Measurements from ENCODE around the gene PNPT1. TPM values are rescaled to one million over a fixed set of nuclear protein-coding genes. Genes with fewer than 3 reads are reported as not detected.
A peak's percentile ranks its signal among the peaks of the same experiment; 100 is the strongest.

Gene PNPT1
- polyA plus RNA-seq, 1 experiment = 9.4 TPM

- POLR2A ChIA-PET = no interaction called here
- no peak overlapping the region for H3K4me3 ChIP-seq (ENCODE audit: low read depth, low read length)
- CTCF ChIA-PET = interaction anchor here (0.7 kb wide), 1 partner anchor 938 kb away, joined by 3 read pairs; no protein-coding TSS in a partner anchor
- no peak for TF ChIP-seq CTCF (IDR thresholded peaks at IDR 0.05; ENCODE audit: insufficient read depth, low read depth, low read length)
- no peaks in the 10 kb centered on the region for H3K27me3 ChIP-seq (ENCODE audit: control insufficient read depth, insufficient read depth, low read length)
- DNase-seq (ENCODE audit: low read depth) = no peak
- H3K36me3 ChIP-seq (ENCODE audit: control insufficient read depth, insufficient read depth, low read length) = no peaks in the 10 kb centered on the region; the same call in 1 of the 2 replicates
These were observed 64.7 kb downstream of the PNPT1 start for GRCh38 chr2:55628931-55629330.

DNA sequence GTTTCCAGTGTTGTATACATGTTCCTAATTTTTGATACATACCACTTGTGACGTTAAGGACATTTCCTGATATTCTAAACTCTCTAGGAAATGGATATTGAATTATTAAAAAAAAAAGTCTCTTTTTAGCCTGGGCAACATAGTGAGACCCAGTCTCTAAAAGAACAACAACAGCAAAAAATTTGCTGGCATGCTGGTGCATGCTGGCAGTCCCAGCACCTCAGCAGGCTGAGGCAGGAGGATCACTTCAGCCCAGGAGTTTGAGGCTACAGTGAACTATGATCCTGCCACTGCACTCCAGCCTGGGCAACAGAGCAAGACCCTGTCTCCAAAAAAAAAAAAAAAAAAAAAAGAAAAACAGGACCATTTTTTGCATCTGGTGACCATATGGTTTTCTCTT lies 65.7 kb downstream of the PNPT1 start:
- DNase-seq (ENCODE audit: low read depth) = no peak
- no peak for TF ChIP-seq CTCF (IDR thresholded peaks at IDR 0.05; ENCODE audit: insufficient read depth, low read depth, low read length)
- POLR2A ChIA-PET = no interaction called here
- Histone ChIP-seq H3K36me3 (ENCODE audit: control insufficient read depth, insufficient read depth, low read length) (no peaks in the 10 kb centered on the region; the same call in 1 of the 2 replicates), H3K4me3 (ENCODE audit: low read depth, low read length) (no peak overlapping the region), H3K27me3 (ENCODE audit: control insufficient read depth, insufficient read depth, low read length) (no peaks in the 10 kb centered on the region)
- CTCF ChIA-PET = no interaction called here

DNA sequence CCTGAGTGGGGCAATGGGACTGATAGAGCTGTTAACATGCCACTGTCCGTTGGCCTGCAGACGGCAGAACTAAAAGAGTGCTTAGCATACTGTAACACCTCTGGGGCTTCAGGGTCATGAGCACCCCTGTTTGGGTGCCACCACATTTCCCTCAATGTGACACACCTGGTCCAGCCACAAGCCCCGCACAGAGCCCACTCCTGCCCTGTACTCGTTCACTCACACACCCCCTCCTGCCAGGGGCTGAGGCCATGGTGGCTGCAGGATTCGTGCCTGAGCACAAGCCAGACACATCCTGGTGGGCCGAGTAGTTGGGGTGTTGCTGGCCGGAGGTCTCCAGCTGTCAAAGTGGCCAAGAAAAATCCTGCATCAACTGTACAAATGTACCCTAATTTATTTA lies 71.8 kb downstream of the PNPT1 start:
- Histone ChIP-seq H3K27me3 (ENCODE audit: control insufficient read depth, insufficient read depth, low read length) (no peaks in the 10 kb centered on the region), H3K4me3 (ENCODE audit: low read depth, low read length) (no peak overlapping the region), H3K36me3 (ENCODE audit: control insufficient read depth, insufficient read depth, low read length) (no peaks in the 10 kb centered on the region; the same call in 1 of the 2 replicates)
- DNase-seq (ENCODE audit: low read depth) = no peak
- no peak for TF ChIP-seq CTCF (IDR thresholded peaks at IDR 0.05; ENCODE audit: insufficient read depth, low read depth, low read length)
- ChIA-PET POLR2A (no interaction called here), CTCF (interaction anchor here (0.8 to 1.0 kb wide), 2 partner anchors 32 to 53 kb away, joined by 3 read pairs; no protein-coding TSS in a partner anchor)

GRCh38 chr2:55620123-55620779 lies 73.4 kb downstream of the PNPT1 start:
- no peak for DNase-seq (ENCODE audit: low read depth)
- TF ChIP-seq CTCF (IDR thresholded peaks at IDR 0.05; ENCODE audit: insufficient read depth, low read depth, low read length) = peak; percentile 38; the same call in 1 of the 2 replicates
- H3K4me3 ChIP-seq (ENCODE audit: low read depth, low read length) = no peak overlapping the region
- no peaks in the 10 kb centered on the region for H3K27me3 ChIP-seq (ENCODE audit: control insufficient read depth, insufficient read depth, low read length)
- H3K36me3 ChIP-seq (ENCODE audit: control insufficient read depth, insufficient read depth, low read length) = no peaks in the 10 kb centered on the region; the same call in 1 of the 2 replicates
- POLR2A ChIA-PET = no interaction called here
- CTCF ChIA-PET = no interaction called here

DNA sequence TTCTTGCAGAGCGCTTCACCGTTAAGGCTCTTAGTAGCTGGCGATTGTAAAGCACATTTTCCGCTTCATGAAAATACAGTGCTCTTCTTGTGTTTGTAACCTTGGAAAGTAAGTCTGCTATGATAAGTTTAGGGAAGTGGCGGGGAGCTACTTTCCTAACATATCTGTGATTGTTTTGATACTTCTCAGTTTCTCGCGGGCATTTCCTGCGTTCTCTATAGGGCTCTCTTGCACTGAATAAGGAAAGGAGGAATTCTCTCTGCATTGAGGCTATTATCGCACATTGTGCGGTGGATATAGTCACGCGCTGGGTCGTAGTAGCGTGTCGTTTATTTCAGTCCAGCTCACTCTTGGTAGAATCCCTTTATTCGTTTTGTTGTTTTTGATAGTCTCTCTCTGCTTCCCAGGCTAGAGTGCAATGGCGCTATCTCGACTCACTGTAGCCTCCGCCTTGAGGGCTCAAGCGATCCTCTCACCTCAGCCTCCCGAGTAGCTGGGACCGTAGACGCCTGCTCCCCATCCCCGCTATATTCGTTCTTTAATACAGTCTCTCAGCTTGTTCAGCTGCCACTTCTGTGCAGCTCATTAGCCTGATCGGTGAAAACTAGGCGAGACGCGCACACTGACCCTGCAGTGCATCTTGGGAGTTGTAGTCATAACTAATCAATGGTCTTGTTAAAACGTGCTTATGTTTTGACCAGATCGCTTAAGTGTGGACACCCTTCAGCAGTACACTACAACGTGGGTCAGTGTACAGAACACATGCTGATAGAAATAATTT lies 75.2 kb downstream of the PNPT1 start:
- no peak for TF ChIP-seq CTCF (IDR thresholded peaks at IDR 0.05; ENCODE audit: insufficient read depth, low read depth, low read length)
- Histone ChIP-seq H3K27me3 (ENCODE audit: control insufficient read depth, insufficient read depth, low read length) (no peaks in the 10 kb centered on the region), H3K36me3 (ENCODE audit: control insufficient read depth, insufficient read depth, low read length) (no peaks in the 10 kb centered on the region; the same call in 1 of the 2 replicates), H3K4me3 (ENCODE audit: low read depth, low read length) (peak overlapping the region; percentile 82)
- POLR2A ChIA-PET = no interaction called here
- CTCF ChIA-PET = interaction anchor here (0.6 kb wide), 1 partner anchor 181 kb away, joined by 5 read pairs; no protein-coding TSS in a partner anchor
- peak; percentile 20 for DNase-seq (ENCODE audit: low read depth)

Measured in BJ (cell line).